Calu3 (cell line): Measurements from ENCODE around the gene NPAS3. TPM values are rescaled to one million over a fixed set of nuclear protein-coding genes. Genes with fewer than 3 reads are reported as not detected.
A peak's percentile ranks its signal among the peaks of the same experiment; 100 is the strongest.

Experiments used
- BruUV-seq: library from RNA; stranded (reverse); fragments of 400-500 nt; replicated peaks from 2 replicates; lab custom pipeline; 2021; lab: Mats Ljungman, UMichigan
- CTCF ChIA-PET: fragments of 300-600 bp; sonication (Branson Sonifier 250); formaldehyde crosslinking; loops from one replicate; lab custom pipeline; 2022; ENCODE audit warnings: antibody characterized with exemption; lab: Charles Lee
- DNase-seq: peaks from one replicate; pipeline ENCODE4 v3.0.0; 2022
- H3K27ac Mint-ChIP-seq: one replicate; pipeline ENCODE4 v1.8.0; 2022; ENCODE audit warnings: mixed read lengths; ENCODE audit not compliant: unreplicated experiment
- H3K27me3 Mint-ChIP-seq: one replicate; pipeline ENCODE4 v1.8.0; 2022; ENCODE audit warnings: mixed read lengths; ENCODE audit not compliant: unreplicated experiment
- H3K36me3 Mint-ChIP-seq: one replicate; pipeline ENCODE4 v1.8.0; 2022; ENCODE audit warnings: mild to moderate bottlenecking, moderate library complexity, mixed read lengths; ENCODE audit not compliant: insufficient read depth, unreplicated experiment
- H3K4me1 Mint-ChIP-seq: one replicate; pipeline ENCODE4 v1.8.0; 2022; ENCODE audit warnings: mild to moderate bottlenecking, low read depth, mixed read lengths; ENCODE audit not compliant: unreplicated experiment
- H3K4me3 Mint-ChIP-seq: one replicate; pipeline ENCODE4 v1.8.0; 2022; ENCODE audit warnings: mild to moderate bottlenecking, low read depth, moderate library complexity, mixed read lengths; ENCODE audit not compliant: unreplicated experiment
- H3K9me3 Mint-ChIP-seq: one replicate; pipeline ENCODE4 v1.8.0; 2022; ENCODE audit warnings: low read depth, mixed read lengths; ENCODE audit not compliant: unreplicated experiment
- intact Hi-C: fragments of 100-400 bp; cut with micrococcal nuclease; formaldehyde crosslinking; loops from one replicate; pipeline ENCODE4 v1.10.0; 2022; ENCODE audit not compliant: unreplicated experiment
- total RNA-seq: library from RNA; stranded (reverse); gene quantifications from 2 replicates; pipeline ENCODE4 v1.2.3, GENCODE V29; 2022
- TF ChIP-seq, protein P1 (sequence below): fragments of 200-600 bp; IDR thresholded peaks from one replicate; pipeline ENCODE4 v1.8.0; 2022; ENCODE audit warnings: antibody characterized with exemption; ENCODE audit not compliant: unreplicated experiment

The NPAS3 gene
- total RNA-seq, 1 experiment from 2014 or later: not detected

DNA sequence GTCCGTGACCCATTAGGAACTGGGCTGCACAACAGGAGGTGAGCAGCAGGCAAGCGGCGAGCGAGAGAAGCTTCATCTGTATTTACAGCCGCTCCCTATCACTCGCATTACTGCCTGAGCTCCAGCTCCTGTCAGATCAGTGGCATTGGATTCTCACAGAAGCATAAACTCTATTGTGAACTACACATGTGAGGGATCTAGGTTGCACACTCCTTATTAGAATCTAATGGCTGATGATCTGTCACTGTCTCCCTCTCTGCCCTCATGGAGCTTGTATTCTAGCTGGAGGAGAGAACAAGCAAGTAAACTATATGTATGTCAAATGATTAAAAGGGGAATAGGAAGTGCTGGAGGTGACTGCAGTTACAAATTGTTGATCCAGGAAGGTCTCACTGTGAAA lies 533.1 kb downstream of the NPAS3 start:
- Mint-ChIP-seq H3K4me3 (no peak overlapping the region), H3K9me3 (no peaks in the 10 kb centered on the region), H3K27me3 (peaks cover 38% of the 10 kb centered on the region), H3K27ac (no peak overlapping the region), H3K36me3 (no peaks in the 10 kb centered on the region), H3K4me1 (no peaks in the 10 kb centered on the region)
- no TSS peak for BruUV-seq
- intact Hi-C loops: no loop called here
- CTCF ChIA-PET: interaction anchor here (0.5 kb wide), 1 partner anchor 721 kb away, joined by 3 read pairs; no protein-coding TSS in a partner anchor
- DNase-seq: no peak
- TF ChIP-seq, protein P1, sequence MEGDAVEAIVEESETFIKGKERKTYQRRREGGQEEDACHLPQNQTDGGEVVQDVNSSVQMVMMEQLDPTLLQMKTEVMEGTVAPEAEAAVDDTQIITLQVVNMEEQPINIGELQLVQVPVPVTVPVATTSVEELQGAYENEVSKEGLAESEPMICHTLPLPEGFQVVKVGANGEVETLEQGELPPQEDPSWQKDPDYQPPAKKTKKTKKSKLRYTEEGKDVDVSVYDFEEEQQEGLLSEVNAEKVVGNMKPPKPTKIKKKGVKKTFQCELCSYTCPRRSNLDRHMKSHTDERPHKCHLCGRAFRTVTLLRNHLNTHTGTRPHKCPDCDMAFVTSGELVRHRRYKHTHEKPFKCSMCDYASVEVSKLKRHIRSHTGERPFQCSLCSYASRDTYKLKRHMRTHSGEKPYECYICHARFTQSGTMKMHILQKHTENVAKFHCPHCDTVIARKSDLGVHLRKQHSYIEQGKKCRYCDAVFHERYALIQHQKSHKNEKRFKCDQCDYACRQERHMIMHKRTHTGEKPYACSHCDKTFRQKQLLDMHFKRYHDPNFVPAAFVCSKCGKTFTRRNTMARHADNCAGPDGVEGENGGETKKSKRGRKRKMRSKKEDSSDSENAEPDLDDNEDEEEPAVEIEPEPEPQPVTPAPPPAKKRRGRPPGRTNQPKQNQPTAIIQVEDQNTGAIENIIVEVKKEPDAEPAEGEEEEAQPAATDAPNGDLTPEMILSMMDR: no peak

DNA sequence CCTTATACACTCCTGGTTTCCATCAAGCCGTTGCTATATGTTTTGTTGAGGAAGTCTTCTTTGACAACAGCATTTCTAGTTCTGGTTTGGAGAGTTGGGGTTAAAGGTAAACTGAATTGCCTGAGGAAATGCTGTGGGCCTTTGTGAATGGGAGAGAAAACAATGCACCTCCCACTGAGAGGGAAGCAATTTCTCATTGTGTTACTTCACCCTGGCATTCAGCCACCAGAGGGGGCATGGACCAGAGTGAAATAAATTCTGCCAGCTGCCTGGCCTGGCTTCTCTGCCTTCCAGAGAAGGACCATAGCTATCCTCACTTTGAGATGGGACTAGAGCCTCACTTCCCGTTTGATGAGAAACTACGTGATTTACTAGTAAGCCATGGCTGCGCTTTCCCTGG lies 536.9 kb downstream of the NPAS3 start:
- Mint-ChIP-seq H3K36me3 (no peaks in the 10 kb centered on the region), H3K9me3 (no peaks in the 10 kb centered on the region), H3K27me3 (peaks cover 72% of the 10 kb centered on the region), H3K4me3 (no peak overlapping the region), H3K27ac (no peak overlapping the region), H3K4me1 (no peaks in the 10 kb centered on the region)
- TF ChIP-seq, protein P1: peak; percentile 44
- DNase-seq: peak; percentile 58
- CTCF ChIA-PET: interaction anchor here (1.3 kb wide), 1 partner anchor 318 kb away, joined by 4 read pairs; no protein-coding TSS in a partner anchor
- intact Hi-C loops: loop anchor here (1.0 kb wide), 2 partner anchors 317 to 849 kb away; no protein-coding TSS in a partner anchor
- BruUV-seq: no TSS peak

DNA sequence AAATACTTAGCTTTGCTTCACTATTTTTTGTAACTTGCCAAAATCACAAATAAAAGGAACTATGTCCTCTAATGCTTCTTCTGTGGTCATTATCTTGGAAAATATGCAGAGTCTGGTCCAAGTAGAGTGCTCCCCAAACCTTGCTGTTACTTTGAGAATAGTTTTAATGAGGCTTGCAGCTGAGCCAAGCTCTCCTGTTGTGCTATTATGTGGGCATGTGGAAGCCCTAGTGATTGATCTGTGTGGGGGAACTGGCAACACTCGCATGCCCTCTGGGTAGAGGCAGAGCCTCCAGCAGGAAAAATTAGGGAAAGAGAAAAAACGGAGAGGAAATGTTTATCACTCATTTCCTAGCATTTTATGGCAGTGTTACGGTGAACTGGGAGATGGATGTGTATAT lies 539.1 kb downstream of the NPAS3 start:
- Mint-ChIP-seq H3K9me3 (no peaks in the 10 kb centered on the region), H3K36me3 (no peaks in the 10 kb centered on the region)
- TF ChIP-seq, protein P1: no peak

DNA sequence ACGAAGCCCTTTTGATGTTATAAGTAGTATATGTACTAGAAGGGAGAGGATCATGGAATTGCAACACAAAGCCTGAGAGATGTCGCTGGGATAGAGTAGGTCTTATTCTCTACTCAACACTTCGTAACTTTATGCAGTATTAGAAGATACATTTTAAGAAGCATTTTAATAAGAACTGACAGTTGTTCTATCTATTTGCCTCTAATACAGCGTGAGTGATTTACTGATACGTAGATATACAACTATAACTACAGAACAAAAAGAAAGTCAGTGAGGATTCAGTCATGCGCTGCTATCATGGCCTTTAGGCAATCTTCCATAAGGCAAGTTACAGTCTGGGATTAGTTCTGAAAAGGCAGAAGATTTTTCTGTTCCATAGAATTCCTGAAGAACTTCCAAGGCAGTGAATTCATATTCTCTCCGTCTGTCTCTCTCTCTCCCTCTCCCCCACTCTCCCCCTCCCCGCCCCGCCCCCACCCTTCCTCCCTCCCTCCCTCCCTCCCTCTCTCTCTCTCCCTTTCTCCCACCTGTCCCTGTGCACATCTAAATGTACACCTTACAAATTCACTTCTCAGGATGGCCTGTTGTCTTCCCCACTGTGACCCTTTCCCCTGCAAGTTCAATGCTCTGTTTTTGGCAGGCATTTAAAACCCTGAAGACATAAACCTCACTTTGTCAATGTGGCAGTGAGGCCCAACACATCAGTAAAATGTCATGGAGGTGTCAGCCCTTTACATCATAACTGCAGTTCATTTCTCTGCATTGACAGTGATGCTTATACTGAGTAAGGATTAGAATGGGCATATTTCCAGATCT lies 541.6 kb downstream of the NPAS3 start:
- BruUV-seq: no TSS peak
- CTCF ChIA-PET: no interaction called here
- no peaks in the 10 kb centered on the region for H3K9me3 Mint-ChIP-seq
- H3K4me3 Mint-ChIP-seq: no peak overlapping the region
- H3K27me3 Mint-ChIP-seq: peaks cover 81% of the 10 kb centered on the region
- H3K27ac Mint-ChIP-seq: no peak overlapping the region
- no peak for DNase-seq
- intact Hi-C loops: no loop called here
- H3K4me1 Mint-ChIP-seq: no peaks in the 10 kb centered on the region
- TF ChIP-seq, protein P1: no peak
- H3K36me3 Mint-ChIP-seq: no peaks in the 10 kb centered on the region

More for the DNA sequence above, 539.1 kb downstream of the NPAS3 start:
- peaks cover 79% of the 10 kb centered on the region for H3K27me3 Mint-ChIP-seq
- H3K27ac Mint-ChIP-seq: no peak overlapping the region
- intact Hi-C loops: no loop called here
- CTCF ChIA-PET: interaction anchor here (1.2 kb wide), 1 partner anchor 315 kb away, joined by 3 read pairs; no protein-coding TSS in a partner anchor
- BruUV-seq: no TSS peak
- DNase-seq: no peak
- no peak overlapping the region for H3K4me3 Mint-ChIP-seq
- no peaks in the 10 kb centered on the region for H3K4me1 Mint-ChIP-seq
